Naive thymus-derived CD4-positive, alpha-beta T cell (primary cell): ENCODE measurements around the gene TEDC1. TPM values are rescaled to one million over a fixed set of nuclear protein-coding genes. Genes with fewer than 3 reads are reported as not detected.
A peak's percentile ranks its signal among the peaks of the same experiment; 100 is the strongest.

Source experiments
- ATAC-seq: fragments of 150-1000 bp; cut with Tn5 transposase; 2 replicates; pipeline ENCODE4 v1.10.0; 2021; ENCODE audit warnings: mild to moderate bottlenecking, moderate library complexity
- CTCF ChIA-PET: fragments of 350-600 bp; sonication (Branson Sonifier 250); formaldehyde crosslinking; loops from one replicate; lab custom pipeline; 2021; ENCODE audit warnings: antibody characterized with exemption; lab: Charles Lee
- POLR2A ChIA-PET: fragments of 350-600 bp; sonication (Branson Sonifier 250); formaldehyde crosslinking; loops from one replicate; lab custom pipeline; 2021; ENCODE audit warnings: antibody characterized with exemption, inconsistent platforms; lab: Charles Lee
- DNase-seq, 9 donors: peaks; one replicate each; pipeline versions ENCODE4 v3.0.0 to v3.0.0-alpha.2; 2020 to 2022; ENCODE audit warnings: mixed read lengths in 1 of 9
- H3K27ac ChIP-seq: one replicate; pipeline ENCODE4 v1.7.0; 2013; ENCODE audit warnings: mild to moderate bottlenecking, low read depth, low read length, moderate library complexity
- H3K27me3 ChIP-seq, 2 donors: one replicate each; pipeline ENCODE4 v1.7.0; 2013; ENCODE audit warnings: low read length in 2 of 2, mild to moderate bottlenecking in 2 of 2, moderate library complexity in 2 of 2; ENCODE audit not compliant: control insufficient read depth in 2 of 2, insufficient read depth in 2 of 2
- H3K36me3 ChIP-seq, 3 experiments: 1 replicate in 2 of 3; 2 replicates in 1 of 3; pipeline ENCODE4 v1.7.0; 2013; ENCODE audit warnings: low read length in 3 of 3, mild to moderate bottlenecking in 3 of 3, moderate library complexity in 1 of 3; ENCODE audit not compliant: insufficient read depth in 3 of 3, control insufficient read depth in 2 of 3
- H3K4me1 ChIP-seq, 2 donors: one replicate each; pipeline ENCODE4 v1.7.0; 2013; ENCODE audit warnings: low read length in 2 of 2, mild to moderate bottlenecking in 2 of 2, moderate library complexity in 1 of 2; ENCODE audit not compliant: control insufficient read depth in 2 of 2, insufficient read depth in 2 of 2
- H3K4me3 ChIP-seq: 2 replicates; pipeline ENCODE4 v1.7.0; 2013; ENCODE audit warnings: mild to moderate bottlenecking, low read length
- H3K9me3 ChIP-seq, 3 experiments: 1 replicate in 2 of 3; 2 replicates in 1 of 3; pipeline ENCODE4 v1.7.0; 2013; ENCODE audit warnings: low read length in 3 of 3; ENCODE audit not compliant: control insufficient read depth in 2 of 3
- H3K27ac Mint-ChIP-seq, 9 donors: one replicate each; pipeline ENCODE4 v1.8.0; 2020 to 2022; ENCODE audit warnings: mixed read lengths in 9 of 9, mild to moderate bottlenecking in 8 of 9, moderate library complexity in 5 of 9, inconsistent platforms in 2 of 9
- H3K27me3 Mint-ChIP-seq, 5 donors: one replicate each; pipeline ENCODE4 v1.8.0; 2021 to 2022; ENCODE audit warnings: mixed read lengths in 5 of 5, mild to moderate bottlenecking in 1 of 5
- H3K36me3 Mint-ChIP-seq, 5 donors: one replicate each; pipeline ENCODE4 v1.8.0; 2020 to 2022; ENCODE audit warnings: mixed read lengths in 5 of 5, mild to moderate bottlenecking in 3 of 5, inconsistent platforms in 1 of 5
- H3K4me1 Mint-ChIP-seq, 7 donors: one replicate each; pipeline ENCODE4 v1.8.0; 2020 to 2022; ENCODE audit warnings: mixed read lengths in 7 of 7, mild to moderate bottlenecking in 3 of 7, inconsistent platforms in 1 of 7
- H3K4me3 Mint-ChIP-seq, 10 donors: one replicate each; pipeline ENCODE4 v1.8.0; 2020 to 2022; ENCODE audit warnings: mild to moderate bottlenecking in 10 of 10, mixed read lengths in 10 of 10, moderate library complexity in 6 of 10, inconsistent platforms in 2 of 10
- H3K9me3 Mint-ChIP-seq, 11 donors: one replicate each; pipeline ENCODE4 v1.8.0; 2020 to 2022; ENCODE audit warnings: mixed read lengths in 11 of 11, mild to moderate bottlenecking in 4 of 11, inconsistent platforms in 1 of 11, moderate library complexity in 1 of 11
- intact Hi-C, 2 donors: fragments of 100-400 bp; cut with micrococcal nuclease; formaldehyde crosslinking; loops; one replicate each; pipeline ENCODE4 v1.15.1; 2023
- polyA plus RNA-seq, 2 donors: library from polyadenylated mRNA; unstranded; fragments of 300-500 nt; fragmentation: Illumina TruSeq; gene quantifications; one replicate each; pipeline ENCODE4 v1.2.3, GENCODE V29; 2021
- total RNA-seq, 6 experiments: library from RNA in 5 of 6; stranded (reverse) in 5 of 6; gene quantifications; 1 replicate in 5 of 6; 2 replicates in 1 of 6; pipeline ENCODE4 v1.2.3 and lab custom pipeline; 2021 to 2026

Gene TEDC1
- 100 to 1,000 TPM in 1 of 5 experiments, 10 to 100 TPM in 4; 19.7 to 294 (median 31.3) TPM for total RNA-seq
- 10 to 100 TPM; 10.4 to 14.9 TPM for polyA plus RNA-seq
- 190 reads per million, percentile 92 among the genes with 10 or more reads in this experiment for total RNA-seq (lab: John Stamatoyannopoulos, UW)

- no peaks in the 10 kb centered on the region for H3K36me3 ChIP-seq
- Mint-ChIP-seq H3K9me3 (no peaks in the 10 kb centered on the region), H3K4me1 (peaks cover 5 to 24% (median 19%) of the 10 kb centered on the region in 7 donors), H3K36me3 (peaks cover 0 to 2% (median 0%) of the 10 kb centered on the region in 5 donors), H3K27ac (peak within 1 kb of the TSS; percentile 84 to 99 (median 96)), H3K4me3 (peak within 1 kb of the TSS; percentile 79 to 95 (median 86)), H3K27me3 (no peaks in the 10 kb centered on the region)
- CTCF ChIA-PET = interaction anchor here (1.1 to 4.3 kb wide), 14 partner anchors 10 to 127 kb away, joined by 3 to 94 read pairs (median 10); partner anchors contain the start of gene TEX22
- H3K27me3 ChIP-seq = no peaks in the 10 kb centered on the region
- POLR2A ChIA-PET = interaction anchor here (1.0 to 4.1 kb wide), 7 partner anchors 9 to 119 kb away, joined by 3 to 80 read pairs (median 7); no protein-coding TSS in a partner anchor
- no peaks in the 10 kb centered on the region for H3K9me3 ChIP-seq
- peaks cover 16 to 24% of the 10 kb centered on the region in 2 donors for H3K4me1 ChIP-seq
- ATAC-seq (peak; percentile 75), DNase-seq (peak; percentile 96 to 100 (median 100))
- H3K27ac ChIP-seq = peak within 1 kb of the TSS; percentile 100
- H3K4me3 ChIP-seq = peak within 1 kb of the TSS; percentile 85
- intact Hi-C loops = loop anchor here (1.0 to 10.0 kb wide), 21 partner anchors 9 to 738 kb away; partner anchors contain the start of genes BRF1 (in 2 of the 2), CDCA4 (in 2 of the 2), CRIP2 (in 2 of the 2) and GPR132 (in 2 of the 2)
Observed at GRCh38 chr14:105490572-105491365, at the start of gene TEDC1. Gene TEDC1 (plus strand): TSS chr14:105491246. CDS start chr14:105491376, 130 bp downstream.

GRCh38 chr14:105442125-105442524 lies 48.9 kb upstream of the TEDC1 start:
- intact Hi-C loops = no loop called here
- Mint-ChIP-seq H3K27me3 (no peaks in the 10 kb centered on the region), H3K36me3 (peaks cover 0 to 4% (median 2%) of the 10 kb centered on the region in 5 donors), H3K9me3 (peaks cover 0 to 2% (median 0%) of the 10 kb centered on the region in 11 donors), H3K27ac (no peak overlapping the region), H3K4me1 (peaks cover 0 to 5% (median 0%) of the 10 kb centered on the region in 7 donors), H3K4me3 (no peak overlapping the region)
- ATAC-seq (no peak), DNase-seq (no peak)
- Histone ChIP-seq H3K27ac (no peak overlapping the region), H3K9me3 (no peaks in the 10 kb centered on the region), H3K27me3 (no peaks in the 10 kb centered on the region), H3K4me1 (no peaks in the 10 kb centered on the region), H3K36me3 (peaks cover 0 to 39% (median 0%) of the 10 kb centered on the region in 3 experiments), H3K4me3 (no peak overlapping the region)
- CTCF ChIA-PET = no interaction called here
- POLR2A ChIA-PET = no interaction called here

- H3K4me1 ChIP-seq = no peaks in the 10 kb centered on the region
- peaks cover 0 to 35% (median 0%) of the 10 kb centered on the region in 3 experiments for H3K36me3 ChIP-seq
- H3K4me3 ChIP-seq = no peak overlapping the region
- ChIA-PET CTCF (no interaction called here), POLR2A (interaction anchor here (1.1 kb wide), 1 partner anchor 137 kb away, joined by 3 read pairs; no protein-coding TSS in a partner anchor)
- Mint-ChIP-seq H3K4me3 (no peak overlapping the region), H3K36me3 (peaks cover 0 to 4% (median 2%) of the 10 kb centered on the region in 5 donors), H3K27ac (no peak overlapping the region), H3K9me3 (peaks cover 0 to 2% (median 0%) of the 10 kb centered on the region in 11 donors), H3K27me3 (no peaks in the 10 kb centered on the region), H3K4me1 (peaks cover 0 to 5% (median 0%) of the 10 kb centered on the region in 7 donors)
- no peaks in the 10 kb centered on the region for H3K27me3 ChIP-seq
- intact Hi-C loops = no loop called here
- H3K27ac ChIP-seq = no peak overlapping the region
- no peaks in the 10 kb centered on the region for H3K9me3 ChIP-seq
- no peak for DNase-seq
- ATAC-seq = no peak
Observed at GRCh38 chr14:105442834-105443233, 48.2 kb upstream of the TEDC1 start.

GRCh38 chr14:105444859-105445258 lies 46.2 kb upstream of the TEDC1 start:
- peaks cover 0 to 5% (median 0%) of the 10 kb centered on the region in 7 donors for H3K4me1 Mint-ChIP-seq
- ChIA-PET POLR2A (no interaction called here), CTCF (no interaction called here)
- peaks cover 0 to 4% (median 2%) of the 10 kb centered on the region in 5 donors for H3K36me3 Mint-ChIP-seq
- H3K27me3 ChIP-seq = no peaks in the 10 kb centered on the region
- DNase-seq (no peak), ATAC-seq (no peak)
- H3K36me3 ChIP-seq = peaks cover 0 to 25% (median 0%) of the 10 kb centered on the region in 3 experiments
- H3K9me3 Mint-ChIP-seq = peaks cover 0 to 2% (median 0%) of the 10 kb centered on the region in 11 donors
- no peak overlapping the region for H3K27ac ChIP-seq
- no peaks in the 10 kb centered on the region for H3K4me1 ChIP-seq
- no peaks in the 10 kb centered on the region for H3K27me3 Mint-ChIP-seq
- H3K27ac Mint-ChIP-seq = no peak overlapping the region
- H3K9me3 ChIP-seq = no peaks in the 10 kb centered on the region
- no peak overlapping the region for H3K4me3 Mint-ChIP-seq
- intact Hi-C loops = no loop called here
- H3K4me3 ChIP-seq = no peak overlapping the region

- no peak for ATAC-seq
- Histone ChIP-seq H3K4me1 (no peaks in the 10 kb centered on the region), H3K4me3 (no peak overlapping the region), H3K36me3 (peaks cover 0 to 27% (median 0%) of the 10 kb centered on the region in 3 experiments), H3K27ac (no peak overlapping the region), H3K9me3 (no peaks in the 10 kb centered on the region), H3K27me3 (no peaks in the 10 kb centered on the region)
- Mint-ChIP-seq H3K4me3 (no peak overlapping the region), H3K36me3 (peaks cover 0 to 4% (median 2%) of the 10 kb centered on the region in 5 donors), H3K27me3 (no peaks in the 10 kb centered on the region), H3K4me1 (peaks cover 0 to 5% (median 0%) of the 10 kb centered on the region in 7 donors), H3K9me3 (peaks cover 0 to 2% (median 0%) of the 10 kb centered on the region in 11 donors), H3K27ac (no peak overlapping the region)
- intact Hi-C loops = no loop called here
- POLR2A ChIA-PET = no interaction called here
- CTCF ChIA-PET = no interaction called here
- no peak for DNase-seq
Observed at GRCh38 chr14:105445290-105445689, 45.8 kb upstream of the TEDC1 start.

- H3K4me3 Mint-ChIP-seq = no peak overlapping the region
- H3K4me1 Mint-ChIP-seq = peaks cover 0 to 5% (median 0%) of the 10 kb centered on the region in 7 donors
- CTCF ChIA-PET = interaction anchor here (0.6 to 1.1 kb wide), 2 partner anchors 44 to 144 kb away, joined by 3 to 5 read pairs; no protein-coding TSS in a partner anchor
- intact Hi-C loops = no loop called here
- no peaks in the 10 kb centered on the region for H3K27me3 ChIP-seq
- no peaks in the 10 kb centered on the region for H3K9me3 ChIP-seq
- H3K27me3 Mint-ChIP-seq = no peaks in the 10 kb centered on the region
- peaks cover 0 to 28% (median 0%) of the 10 kb centered on the region in 3 experiments for H3K36me3 ChIP-seq
- H3K4me1 ChIP-seq = no peaks in the 10 kb centered on the region
- H3K27ac ChIP-seq = no peak overlapping the region
- H3K4me3 ChIP-seq = no peak overlapping the region
- POLR2A ChIA-PET = no interaction called here
- no peak for ATAC-seq
- peak overlapping the region in 1 of 9 donors; percentile 54 for H3K27ac Mint-ChIP-seq
- peaks cover 0 to 4% (median 2%) of the 10 kb centered on the region in 5 donors for H3K36me3 Mint-ChIP-seq
- no peak for DNase-seq
- H3K9me3 Mint-ChIP-seq = peaks cover 0 to 2% (median 0%) of the 10 kb centered on the region in 11 donors
Observed at GRCh38 chr14:105445901-105446845, 44.9 kb upstream of the TEDC1 start.
